HCT116 (cell line): Measurements from ENCODE around the gene SLC1A4. TPM values are rescaled to one million over a fixed set of nuclear protein-coding genes. Genes with fewer than 3 reads are reported as not detected.
"Not testable (repeated sequence)": the region's sequence is repeated elsewhere in the genome, so short reads cannot be mapped to it uniquely, and the experiment has no call there.

ENCODE experiments used
- ATAC-seq: fragments of 200-7000 bp; cut with Tn5 transposase; 2 replicates; pipeline ENCODE4 v1.9.1; 2020; ENCODE audit warnings: mild to moderate bottlenecking, moderate library complexity
- BruUV-seq: library from RNA; stranded (reverse); fragments of 400-500 nt; replicated peaks from 2 replicates; lab custom pipeline; 2021; lab: Mats Ljungman, UMichigan
- CTCF ChIA-PET: fragments of 300-600 bp; sonication (Branson Sonifier 250); formaldehyde crosslinking; loops from one replicate; lab custom pipeline; 2021; ENCODE audit warnings: antibody characterized with exemption; lab: Charles Lee
- POLR2A ChIA-PET: fragments of 300-600, 350-600 bp; sonication (Branson Sonifier 250); formaldehyde crosslinking; loops from one replicate; lab custom pipeline; 2021; ENCODE audit warnings: antibody characterized with exemption; lab: Charles Lee
- RAD21 ChIA-PET, 2 experiments: fragments of 300-600 bp; sonication (Branson Sonifier 250); formaldehyde crosslinking; loops; one replicate each; lab custom pipeline; 2023; ENCODE audit warnings: low total read pairs in 2 of 2; ENCODE audit not compliant: uncharacterized antibody in 2 of 2, unreplicated experiment in 2 of 2, low non-redundant PET in 1 of 2; lab: Charles Lee
- DNase-seq: peaks from one replicate; pipeline ENCODE4 v3.0.0-alpha.2; 2010; ENCODE audit warnings: low read depth, low spot score
- H2AFZ ChIP-seq: fragments of 200-600 bp; shearing (Covaris generic), sonication (generic); 2 replicates; pipeline ENCODE4 v1.6.1; 2017; ENCODE audit warnings: low read depth, mixed run types, mixed read lengths, antibody characterized with exemption, low read length; ENCODE audit not compliant: poor library complexity, severe bottlenecking
- H3K27ac ChIP-seq: 2 replicates; pipeline ENCODE4 v1.5.1; 2012; ENCODE audit warnings: low read depth, low read length
- H3K27me3 ChIP-seq: fragments of 200-600 bp; sonication (generic); 2 replicates; pipeline ENCODE4 v1.6.1; 2016; ENCODE audit warnings: mixed run types, low read length, mixed read lengths; ENCODE audit not compliant: insufficient read depth
- H3K36me3 ChIP-seq, 2 experiments: fragments of 200-500 bp in 1 of 2; fragments of 200-600 bp in 1 of 2; sonication (Bioruptor generic) in 1 of 2; sonication (generic) in 1 of 2; 2 replicates each; pipeline versions ENCODE4 v1.5.1 to v1.6.1; 2014 to 2016; ENCODE audit warnings: low read length in 2 of 2, inconsistent platforms in 1 of 2, mixed read lengths in 1 of 2, mixed run types in 1 of 2; ENCODE audit not compliant: insufficient read depth in 2 of 2, control insufficient read depth in 1 of 2
- H3K4me1 ChIP-seq, 2 experiments: fragments of 200-600 bp in 1 of 2; sonication (generic) in 1 of 2; 2 replicates each; pipeline versions ENCODE4 v1.5.1 to v1.6.1; 2012 to 2017; ENCODE audit warnings: low read length in 2 of 2, inconsistent platforms in 1 of 2, mild to moderate bottlenecking in 1 of 2, mixed read lengths in 1 of 2, mixed run types in 1 of 2, moderate library complexity in 1 of 2; ENCODE audit not compliant: insufficient read depth in 2 of 2, control insufficient read depth in 1 of 2
- H3K4me2 ChIP-seq: fragments of 200-600 bp; sonication (generic); 2 replicates; pipeline ENCODE4 v1.6.1; 2017; ENCODE audit warnings: mixed run types, low read length, mixed read lengths
- H3K4me3 ChIP-seq, 2 experiments: fragments of 200-600 bp in 1 of 2; sonication (generic) in 1 of 2; replicated peaks in 1 of 2; 2 replicates each; pipeline ENCODE4 v1.5.1; 2011 to 2016; ENCODE audit warnings: low read length in 2 of 2, control low read depth in 1 of 2, low read depth in 1 of 2, mild to moderate bottlenecking in 1 of 2, mixed read lengths in 1 of 2, mixed run types in 1 of 2
- H3K79me2 ChIP-seq: fragments of 200-600 bp; sonication (generic); 2 replicates; pipeline ENCODE4 v1.6.1; 2017; ENCODE audit warnings: mild to moderate bottlenecking, mixed run types, low read length, moderate library complexity, mixed read lengths; ENCODE audit not compliant: insufficient read depth
- H3K9ac ChIP-seq: fragments of 200-600 bp; sonication (generic); 2 replicates; pipeline ENCODE4 v1.6.1; 2016; ENCODE audit warnings: low read length, mixed read lengths
- H3K9me2 ChIP-seq: fragments of 200-600 bp; sonication (generic), shearing (Covaris generic); 2 replicates; pipeline ENCODE4 v1.6.1; 2017; ENCODE audit warnings: mixed run types, mild to moderate bottlenecking, moderate library complexity; ENCODE audit not compliant: insufficient read depth
- H3K9me3 ChIP-seq, 2 experiments: fragments of 200-500 bp in 1 of 2; fragments of 200-600 bp in 1 of 2; sonication (Bioruptor generic) in 1 of 2; sonication (generic) in 1 of 2; 2 replicates each; pipeline ENCODE4 v1.6.1; 2014 to 2017; ENCODE audit warnings: low read length in 2 of 2, mixed read lengths in 2 of 2, inconsistent platforms in 1 of 2, low read depth in 1 of 2, mild to moderate bottlenecking in 1 of 2, mixed run types in 1 of 2, moderate library complexity in 1 of 2; ENCODE audit not compliant: control insufficient read depth in 1 of 2, insufficient read depth in 1 of 2
- H4K20me1 ChIP-seq: fragments of 200-600 bp; sonication (generic), shearing (Covaris generic); 2 replicates; pipeline ENCODE4 v1.6.1; 2017; ENCODE audit warnings: mixed run types, mild to moderate bottlenecking, moderate library complexity; ENCODE audit not compliant: insufficient read depth
- EGR1 ChIP-seq: IDR thresholded peaks from 2 replicates; pipeline ENCODE4 v1.6.1; 2012; ENCODE audit warnings: low read depth
- EZH2 ChIP-seq: fragments of 200-600 bp; sonication (generic); IDR thresholded peaks from 2 replicates; pipeline ENCODE4 v1.6.1; 2017; ENCODE audit warnings: antibody characterized with exemption, mixed run types
- FOSL1 ChIP-seq: IDR thresholded peaks from 2 replicates; pipeline ENCODE4 v1.6.1; 2012; ENCODE audit warnings: low read depth
- POLR2A ChIP-seq: IDR thresholded peaks from 2 replicates; pipeline ENCODE4 v1.7.0; 2011; ENCODE audit warnings: borderline replicate concordance; ENCODE audit not compliant: insufficient read depth, insufficient read length; ENCODE audit errors: extremely low read depth
- POLR2AphosphoS5 ChIP-seq: IDR thresholded peaks from 2 replicates; pipeline ENCODE4 v1.6.1; 2011; ENCODE audit warnings: mild to moderate bottlenecking, low read depth, low read length, moderate library complexity
- YY1 ChIP-seq: IDR thresholded peaks from 2 replicates; pipeline ENCODE4 v1.6.1; 2011; ENCODE audit warnings: low read length, low read depth, moderate library complexity, mild to moderate bottlenecking; ENCODE audit not compliant: insufficient replicate concordance; ENCODE audit errors: extremely low read depth
- ZFX ChIP-seq: fragments of 450-650 bp; IDR thresholded peaks from 2 replicates; pipeline ENCODE4 v1.6.1; 2017
- intact Hi-C: fragments of 100-400 bp; cut with micrococcal nuclease; formaldehyde crosslinking; loops from 2 replicates; pipeline ENCODE4 v1.10.0; 2022
- total RNA-seq: library from RNA; stranded (reverse); gene quantifications from one replicate; pipeline ENCODE4 v1.2.1, GENCODE V29; 2021; ENCODE audit not compliant: unreplicated experiment

SLC1A4 gene
- total RNA-seq, 1 experiment from 2014 or later: 9.2 TPM

DNA sequence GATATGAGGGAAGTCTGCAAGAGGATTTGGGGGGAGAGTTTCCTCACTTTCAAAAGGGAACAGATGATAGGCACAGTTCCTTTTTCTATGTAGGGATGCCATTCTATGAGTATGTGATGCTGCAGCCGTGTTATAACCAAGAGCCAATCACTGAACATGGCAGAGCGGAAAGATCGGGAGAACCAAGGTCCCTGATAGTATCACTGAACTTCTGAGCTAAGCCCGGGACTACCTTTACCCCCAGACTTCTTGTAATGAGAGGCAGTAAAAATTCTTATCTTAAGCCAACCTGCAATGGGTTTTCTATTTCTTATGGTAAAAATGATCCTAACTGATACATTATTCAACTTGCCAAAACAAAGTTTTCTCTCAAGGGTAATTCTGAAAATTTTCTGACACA lies 21.6 kb upstream of the SLC1A4 start:
- BruUV-seq: no TSS peak
- no peak for DNase-seq
- Histone ChIP-seq H3K4me2 (no peak overlapping the region), H3K9me3 (no peaks in the 10 kb centered on the region), H3K4me3 (no peak overlapping the region), H3K27ac (no peak overlapping the region), H3K27me3 (no peaks in the 10 kb centered on the region), H3K9me2 (no peaks in the 10 kb centered on the region), H2AFZ (no peak overlapping the region), H4K20me1 (no peaks in the 10 kb centered on the region), H3K9ac (no peak overlapping the region), H3K4me1 (no peaks in the 10 kb centered on the region), H3K36me3 (no peaks in the 10 kb centered on the region), H3K79me2 (no peaks in the 10 kb centered on the region)
- ChIA-PET RAD21 (no interaction called here), POLR2A (no interaction called here), CTCF (interaction anchor here (0.7 kb wide), 1 partner anchor 50 kb away, joined by 3 read pairs; no protein-coding TSS in a partner anchor)
- intact Hi-C loops: no loop called here
- ATAC-seq: no peak
- TF ChIP-seq EGR1: no peak
- TF ChIP-seq EZH2: no peak
- no peak for TF ChIP-seq POLR2AphosphoS5
- no peak for TF ChIP-seq FOSL1
- TF ChIP-seq ZFX: no peak
- no peak for TF ChIP-seq POLR2A
- no peak for TF ChIP-seq YY1

- H3K9ac ChIP-seq, H3K27ac ChIP-seq, H3K4me3 ChIP-seq, ATAC-seq, H4K20me1 ChIP-seq, BruUV-seq, H2AFZ ChIP-seq, H3K79me2 ChIP-seq, H3K27me3 ChIP-seq, H3K4me1 ChIP-seq, H3K9me2 ChIP-seq, H3K36me3 ChIP-seq, H3K4me2 ChIP-seq, H3K9me3 ChIP-seq, intact Hi-C loops, DNase-seq, CTCF ChIA-PET, RAD21 ChIA-PET, POLR2A ChIA-PET: not testable (repeated sequence)
Measured at GRCh38 chr2:64969086-64969485, 20.1 kb upstream of the SLC1A4 start.
